H1 (cell line): ENCODE measurements around the gene ZMYM4. TPM values are rescaled to one million over a fixed set of nuclear protein-coding genes. Genes with fewer than 3 reads are reported as not detected.

ENCODE experiments used
- CTCF ChIA-PET: fragments of 300-600 bp; sonication (Branson Sonifier 250); formaldehyde crosslinking; loops from one replicate; lab custom pipeline; 2021; ENCODE audit not compliant: partially characterized antibody; lab: Charles Lee
- POLR2A ChIA-PET: fragments of 300-600 bp; sonication (Branson Sonifier 250); formaldehyde crosslinking; loops from one replicate; lab custom pipeline; 2021; ENCODE audit warnings: inconsistent platforms; ENCODE audit not compliant: partially characterized antibody; lab: Charles Lee
- DNase-seq, 2 experiments: peaks; one replicate each; pipeline versions ENCODE4 v3.0.0 to v3.0.0-alpha.2; 2010 to 2022; ENCODE audit warnings: low spot score in 2 of 2, low read depth in 1 of 2, mixed read lengths in 1 of 2
- FAIRE-seq: peaks from 2 replicates; lab custom pipeline; 2011; peaks lifted over from hg19 to GRCh38; lab: Jason Lieb, UNC
- H2AFZ ChIP-seq: 2 replicates; pipeline ENCODE4 v1.8.1; 2012; ENCODE audit warnings: low read length, inconsistent platforms
- H2AK5ac ChIP-seq: 2 replicates; pipeline ENCODE4 v1.6.1; 2013; ENCODE audit warnings: low read depth, low read length
- H2BK120ac ChIP-seq: replicated peaks from 2 replicates; pipeline ENCODE3; 2013; ENCODE audit warnings: low read depth, low read length, inconsistent platforms
- H2BK12ac ChIP-seq: 2 replicates; pipeline ENCODE4 v1.6.1; 2013; ENCODE audit warnings: low read depth, low read length
- H2BK15ac ChIP-seq: 2 replicates; pipeline ENCODE4 v1.6.1; 2013; ENCODE audit warnings: low read length
- H2BK20ac ChIP-seq: 2 replicates; pipeline ENCODE4 v1.6.1; 2013; ENCODE audit warnings: low read length
- H2BK5ac ChIP-seq: 2 replicates; pipeline ENCODE4 v1.6.1; 2013; ENCODE audit warnings: low read depth, low read length
- H3K14ac ChIP-seq: 2 replicates; pipeline ENCODE4 v1.6.1; 2013; ENCODE audit warnings: inconsistent platforms; ENCODE audit not compliant: insufficient read length
- H3K18ac ChIP-seq: 2 replicates; pipeline ENCODE4 v1.6.1; 2013; ENCODE audit warnings: low read length; ENCODE audit errors: extremely low read depth
- H3K23ac ChIP-seq: 2 replicates; pipeline ENCODE4 v1.6.1; 2013; ENCODE audit warnings: inconsistent platforms; ENCODE audit not compliant: insufficient read length
- H3K23me2 ChIP-seq: 2 replicates; pipeline ENCODE4 v1.6.1; 2013; ENCODE audit warnings: low read depth, low read length
- H3K27ac ChIP-seq: 2 replicates; pipeline ENCODE4 v1.6.1; 2011; ENCODE audit warnings: low read depth, low read length, inconsistent platforms
- H3K27me3 ChIP-seq, 4 experiments: replicated peaks in 1 of 4; 1 replicate in 1 of 4; 2 replicates in 3 of 4; pipeline versions ENCODE4 v1.6.1 to v1.8.1; 2011 to 2013; ENCODE audit warnings: low read length in 3 of 4, mild to moderate bottlenecking in 3 of 4, inconsistent platforms in 2 of 4, mixed read lengths in 2 of 4, moderate library complexity in 1 of 4; ENCODE audit not compliant: control insufficient read depth in 3 of 4, insufficient read depth in 3 of 4; ENCODE audit errors: extremely low read depth in 1 of 4
- H3K36me3 ChIP-seq, 4 experiments: 2 replicates each; pipeline versions ENCODE4 v1.6.1 to v1.8.1; 2011 to 2013; ENCODE audit warnings: mild to moderate bottlenecking in 4 of 4, low read length in 3 of 4, moderate library complexity in 2 of 4, control low read depth in 1 of 4, inconsistent platforms in 1 of 4; ENCODE audit not compliant: insufficient read depth in 4 of 4, control insufficient read depth in 2 of 4
- H3K4ac ChIP-seq: replicated peaks from 2 replicates; pipeline ENCODE3; 2013; ENCODE audit warnings: low read length, low read depth, mixed read lengths, inconsistent platforms; ENCODE audit not compliant: insufficient read length
- H3K4me1 ChIP-seq, 4 experiments: replicated peaks in 1 of 4; 1 replicate in 1 of 4; 2 replicates in 3 of 4; pipeline versions ENCODE4 v1.6.1 to v1.8.1; 2011 to 2013; ENCODE audit warnings: low read length in 3 of 4, inconsistent platforms in 2 of 4, mixed read lengths in 1 of 4; ENCODE audit not compliant: insufficient read depth in 4 of 4, control insufficient read depth in 3 of 4
- H3K4me2 ChIP-seq, 2 experiments: 2 replicates each; pipeline versions ENCODE4 v1.6.1 to v1.8.1; 2011 to 2013; ENCODE audit warnings: low read depth in 2 of 2, low read length in 2 of 2, control low read depth in 1 of 2, inconsistent platforms in 1 of 2, mild to moderate bottlenecking in 1 of 2; ENCODE audit not compliant: insufficient read depth in 1 of 2
- H3K4me3 ChIP-seq, 4 experiments: fragments of 200-600, 300-600 bp in 1 of 4; sonication (generic), shearing (Covaris generic), sonication (Bioruptor Twin) in 1 of 4; 2 replicates each; pipeline versions ENCODE4 v1.5.1 to v1.8.1; 2011 to 2016; ENCODE audit warnings: low read length in 4 of 4, low read depth in 3 of 4, control low read depth in 2 of 4, inconsistent platforms in 2 of 4, mild to moderate bottlenecking in 2 of 4, mixed read lengths in 1 of 4, moderate library complexity in 1 of 4; ENCODE audit not compliant: insufficient read depth in 2 of 4; ENCODE audit errors: extremely low read depth in 1 of 4
- H3K56ac ChIP-seq: replicated peaks from 2 replicates; pipeline ENCODE3; 2013; ENCODE audit warnings: low read depth, mild to moderate bottlenecking, mixed read lengths, low read length, inconsistent platforms; ENCODE audit not compliant: insufficient read length
- H3K79me1 ChIP-seq: 2 replicates; pipeline ENCODE4 v1.6.1; 2013; ENCODE audit warnings: low read depth, low read length, control low read depth
- H3K79me2 ChIP-seq, 2 experiments: 2 replicates each; pipeline versions ENCODE4 v1.6.1 to v1.8.1; 2012 to 2013; ENCODE audit warnings: low read length in 2 of 2, mild to moderate bottlenecking in 2 of 2, inconsistent platforms in 1 of 2; ENCODE audit not compliant: insufficient read depth in 2 of 2, control insufficient read depth in 1 of 2
- H3K9ac ChIP-seq, 4 experiments: replicated peaks in 1 of 4; 1 replicate in 1 of 4; 2 replicates in 3 of 4; pipeline versions ENCODE4 v1.6.1 to v1.8.1; 2011 to 2013; ENCODE audit warnings: low read depth in 3 of 4, low read length in 3 of 4, control low read depth in 2 of 4, mild to moderate bottlenecking in 2 of 4, moderate library complexity in 2 of 4, inconsistent platforms in 1 of 4; ENCODE audit errors: extremely low read depth in 1 of 4
- H3K9me3 ChIP-seq, 2 experiments: 2 replicates each; pipeline versions ENCODE4 v1.6.1 to v1.8.1; 2012 to 2013; ENCODE audit warnings: mild to moderate bottlenecking in 2 of 2, moderate library complexity in 2 of 2, control low read depth in 1 of 2, inconsistent platforms in 1 of 2, low read depth in 1 of 2, low read length in 1 of 2, mixed read lengths in 1 of 2; ENCODE audit not compliant: insufficient read depth in 2 of 2
- H4K20me1 ChIP-seq, 2 experiments: replicated peaks in 1 of 2; 2 replicates each; pipeline versions ENCODE3 to v1.8.1; 2011 to 2013; ENCODE audit warnings: inconsistent platforms in 2 of 2, low read length in 2 of 2, mild to moderate bottlenecking in 1 of 2; ENCODE audit not compliant: insufficient read depth in 2 of 2, control insufficient read depth in 1 of 2
- H4K5ac ChIP-seq: 2 replicates; pipeline ENCODE4 v1.6.1; 2013; ENCODE audit warnings: low read length, low read depth, mixed read lengths, inconsistent platforms; ENCODE audit not compliant: insufficient read length
- H4K8ac ChIP-seq: 2 replicates; pipeline ENCODE4 v1.8.0; 2013; ENCODE audit warnings: mild to moderate bottlenecking, moderate library complexity, low read length, inconsistent platforms; ENCODE audit not compliant: insufficient read depth; ENCODE audit errors: extremely low read depth
- H4K91ac ChIP-seq: replicated peaks from 2 replicates; pipeline ENCODE3; 2013; ENCODE audit warnings: low read length, mixed read lengths, inconsistent platforms; ENCODE audit not compliant: insufficient read length
- CBX8 ChIP-seq: fragments of 300-800, 300-1000 bp; sonication (generic); IDR thresholded peaks from 2 replicates; pipeline ENCODE4 v1.7.1; 2016; ENCODE audit warnings: low read depth, low read length, borderline replicate concordance
- CREB1 ChIP-seq: IDR thresholded peaks from 2 replicates; pipeline ENCODE4 v1.6.1; 2012; ENCODE audit warnings: inconsistent platforms
- CTBP2 ChIP-seq: IDR thresholded peaks from 2 replicates; pipeline ENCODE4 v1.7.0; 2011; ENCODE audit warnings: borderline replicate concordance, mild to moderate bottlenecking, moderate library complexity, mixed read lengths, low read length; ENCODE audit not compliant: insufficient read depth, insufficient read length
- EP300 ChIP-seq, 2 experiments: IDR thresholded peaks; 1 replicate in 1 of 2; 2 replicates in 1 of 2; pipeline ENCODE4 v1.6.1; 2011 to 2012; ENCODE audit warnings: low read depth in 2 of 2, low read length in 2 of 2, mild to moderate bottlenecking in 2 of 2, borderline replicate concordance in 1 of 2, inconsistent platforms in 1 of 2, moderate library complexity in 1 of 2
- JUN ChIP-seq: IDR thresholded peaks from 2 replicates; pipeline ENCODE4 v1.6.1; 2011; ENCODE audit warnings: low read depth, mild to moderate bottlenecking, improper control_type of control experiment, low read length
- KDM1A ChIP-seq: fragments of 200-600, 300-600 bp; sonication (generic); IDR thresholded peaks from 2 replicates; pipeline ENCODE4 v1.7.1; 2016; ENCODE audit warnings: mild to moderate bottlenecking, low read length, borderline replicate concordance
- SP2 ChIP-seq: IDR thresholded peaks from 2 replicates; pipeline ENCODE4 v1.6.1; 2012; ENCODE audit warnings: mild to moderate bottlenecking, low read length, inconsistent platforms
- SUZ12 ChIP-seq: fragments of 200-600 bp; sonication (generic); IDR thresholded peaks from 2 replicates; pipeline ENCODE4 v1.6.1; 2012; ENCODE audit warnings: mild to moderate bottlenecking, inconsistent platforms, low read length, moderate library complexity, mixed read lengths
- WGBS, 2 experiments: shearing (Covaris generic) in 1 of 2; methylation state at CpG; one replicate each; pipeline versions ENCODE4 v1.1.6 to v1.1.7; 2013 to 2015; ENCODE audit warnings: low lambda C conversion rate in 2 of 2, mixed read lengths in 2 of 2, inconsistent platforms in 1 of 2, low coverage in 1 of 2, missing lambda C conversion rate in 1 of 2; ENCODE audit not compliant: insufficient replicate concordance in 2 of 2, insufficient coverage in 1 of 2, insufficient read length in 1 of 2; ENCODE audit errors: extremely low coverage in 1 of 2, missing lambda C conversion rate in 1 of 2; 5-methylcytosine and 5-hydroxymethylcytosine counted together
- polyA plus RNA-seq, 7 experiments: library from polyadenylated mRNA; depleted of rRNA in 3 of 7; stranded (reverse) in 5 of 7; unstranded in 2 of 7; fragments of >200 nt in 5 of 7; fragments of 200-250 nt in 2 of 7; gene quantifications; 1 replicate in 5 of 7; 2 replicates in 1 of 7; 4 replicates in 1 of 7; pipeline versions ENCODE4 v1.2.1 to v1.2.3, GENCODE V29; 2011 to 2013; ENCODE audit warnings: missing spikeins in 2 of 7, mixed read lengths in 2 of 7
- total RNA-seq: library from RNA; stranded (reverse); fragmentation: NEBNext Ultra II Directional; extraction: Animal tissue kit (Norgen Biotek cat#: 25700); gene quantifications from 2 replicates; pipeline ENCODE4 v1.2.1, GENCODE V29; 2021
- TF ChIP-seq, protein P1 (sequence below), 3 experiments: IDR thresholded peaks; 1 replicate in 2 of 3; 2 replicates in 1 of 3; pipeline versions ENCODE4 v1.5.1 to v1.6.1; 2011; ENCODE audit warnings: low read length in 3 of 3, mild to moderate bottlenecking in 3 of 3, inconsistent platforms in 2 of 3, low read depth in 1 of 3, moderate library complexity in 1 of 3; ENCODE audit not compliant: insufficient read depth in 1 of 3; ENCODE audit errors: control extremely low read depth in 1 of 3

Gene ZMYM4
- total and polyA plus RNA-seq, 2 of the 8 experiments (the other 6 are each of a cell fraction or from before 2014, with no cell fraction given) = 16.7 to 81.3 TPM

DNA sequence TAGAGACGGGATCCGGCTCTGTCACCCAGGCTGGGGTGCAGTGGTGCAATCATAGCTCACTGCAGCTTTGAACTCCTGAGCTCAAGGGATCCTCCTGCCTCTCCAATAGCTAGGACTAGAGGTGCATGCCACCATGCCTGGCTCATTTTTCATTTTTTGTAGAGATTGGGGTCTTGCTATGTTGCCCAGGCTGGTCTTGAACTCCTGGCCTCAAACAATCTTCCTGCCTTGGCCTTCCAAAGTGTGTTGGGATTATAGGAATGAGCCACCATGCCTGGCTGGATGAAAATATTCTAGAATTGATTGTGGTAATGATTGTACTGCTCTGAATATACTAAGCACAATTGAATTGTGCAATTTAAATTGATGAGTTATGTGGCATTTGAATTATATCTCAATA, 21.9 kb downstream of the ZMYM4 start:
- Histone ChIP-seq H4K91ac (no peak overlapping the region), H2BK5ac (no peak overlapping the region), H3K79me1 (peaks cover 2% of the 10 kb centered on the region; the same call in 1 of the 2 replicates), H3K9me3 (no peaks in the 10 kb centered on the region), H3K4me2 (no peak overlapping the region), H3K4me3 (no peak overlapping the region), H3K9ac (no peak overlapping the region), H3K79me2 (peaks cover 0 to 67% of the 10 kb centered on the region in 2 experiments; a peak in 2 of 4 replicates), H2BK120ac (no peak overlapping the region), H2AFZ (no peak overlapping the region), H3K4ac (no peak overlapping the region), H3K4me1 (no peaks in the 10 kb centered on the region), H2BK12ac (no peak overlapping the region), H3K23me2 (no peaks in the 10 kb centered on the region), H4K20me1 (peaks cover 2 to 5% of the 10 kb centered on the region in 2 experiments), H3K36me3 (peaks cover 0 to 5% (median 2%) of the 10 kb centered on the region in 4 experiments; a peak in 3 of 8 replicates), H3K14ac (no peak overlapping the region), H4K5ac (no peak overlapping the region), H2BK20ac (no peak overlapping the region), H2BK15ac (no peak overlapping the region), H3K27ac (no peak overlapping the region), H3K56ac (no peak overlapping the region), H2AK5ac (no peak overlapping the region), H3K23ac (no peak overlapping the region), H4K8ac (no peak overlapping the region), H3K18ac (no peak overlapping the region), H3K27me3 (no peaks in the 10 kb centered on the region)
- FAIRE-seq (no peak), DNase-seq (no peak)
- WGBS, 2 experiments = 92% methylated on average over 2 of the region's 2 CpGs; no CpG with 5 or more reads in 1 of the 2 experiments
- POLR2A ChIA-PET = interaction anchor here (1.2 kb wide), 1 partner anchor 100 kb away, joined by 3 read pairs; no protein-coding TSS in a partner anchor
- CTCF ChIA-PET = interaction anchor here (1.1 kb wide), 1 partner anchor 38 kb away, joined by 3 read pairs; no protein-coding TSS in a partner anchor
- TF ChIP-seq CBX8 (no peak), JUN (no peak), EP300 (IDR thresholded peaks at IDR 0.05; ENCODE audit: borderline replicate concordance in 1 of 2, low read depth in 2 of 2, low read length in 2 of 2) (no peak), CREB1 (no peak), SP2 (no peak), SUZ12 (no peak), KDM1A (no peak), CTBP2 (no peak)
- TF ChIP-seq, protein P1, sequence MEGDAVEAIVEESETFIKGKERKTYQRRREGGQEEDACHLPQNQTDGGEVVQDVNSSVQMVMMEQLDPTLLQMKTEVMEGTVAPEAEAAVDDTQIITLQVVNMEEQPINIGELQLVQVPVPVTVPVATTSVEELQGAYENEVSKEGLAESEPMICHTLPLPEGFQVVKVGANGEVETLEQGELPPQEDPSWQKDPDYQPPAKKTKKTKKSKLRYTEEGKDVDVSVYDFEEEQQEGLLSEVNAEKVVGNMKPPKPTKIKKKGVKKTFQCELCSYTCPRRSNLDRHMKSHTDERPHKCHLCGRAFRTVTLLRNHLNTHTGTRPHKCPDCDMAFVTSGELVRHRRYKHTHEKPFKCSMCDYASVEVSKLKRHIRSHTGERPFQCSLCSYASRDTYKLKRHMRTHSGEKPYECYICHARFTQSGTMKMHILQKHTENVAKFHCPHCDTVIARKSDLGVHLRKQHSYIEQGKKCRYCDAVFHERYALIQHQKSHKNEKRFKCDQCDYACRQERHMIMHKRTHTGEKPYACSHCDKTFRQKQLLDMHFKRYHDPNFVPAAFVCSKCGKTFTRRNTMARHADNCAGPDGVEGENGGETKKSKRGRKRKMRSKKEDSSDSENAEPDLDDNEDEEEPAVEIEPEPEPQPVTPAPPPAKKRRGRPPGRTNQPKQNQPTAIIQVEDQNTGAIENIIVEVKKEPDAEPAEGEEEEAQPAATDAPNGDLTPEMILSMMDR (IDR thresholded peaks at IDR 0.05; ENCODE audit: control extremely low read depth in 1 of 3, insufficient read depth in 1 of 3, low read depth in 1 of 3, low read length in 3 of 3) = no peak
